GM23338 (cell line): ENCODE data around the gene GRM4. TPM values are rescaled to one million over a fixed set of nuclear protein-coding genes. Genes with fewer than 3 reads are reported as not detected.

Source experiments
- ATAC-seq: fragments of 200-7000 bp; cut with Tn5 transposase; 3 replicates; pipeline ENCODE4 v1.9.1; 2020
- DNase-seq: peaks from one replicate; pipeline ENCODE4 v3.0.0-alpha.2; 2015; ENCODE audit warnings: low spot score
- H2AFZ ChIP-seq: fragments of 200-600 bp; sonication (generic); 2 replicates; pipeline ENCODE4 v1.8.0; 2016; ENCODE audit warnings: antibody characterized with exemption, mild to moderate bottlenecking, moderate library complexity
- H3F3A ChIP-seq: fragments of 200-600 bp; sonication (generic); replicated peaks from 2 replicates; pipeline ENCODE4 v1.8.0; 2017; ENCODE audit warnings: antibody characterized with exemption, mixed run types, low read depth
- H3K27ac ChIP-seq: fragments of 200-600 bp; sonication (generic); 2 replicates; pipeline ENCODE4 v1.6.1; 2016; ENCODE audit warnings: low read depth
- H3K27me3 ChIP-seq: fragments of 200-600 bp; sonication (generic); 2 replicates; pipeline ENCODE4 v1.8.0; 2016; ENCODE audit warnings: mild to moderate bottlenecking, mixed run types, moderate library complexity; ENCODE audit not compliant: insufficient read depth
- H3K36me3 ChIP-seq: fragments of 200-600 bp; sonication (generic); 2 replicates; pipeline ENCODE4 v1.8.0; 2016; ENCODE audit warnings: mild to moderate bottlenecking; ENCODE audit not compliant: insufficient read depth
- H3K4me1 ChIP-seq: fragments of 200-600 bp; sonication (generic); 2 replicates; pipeline ENCODE4 v1.8.0; 2016; ENCODE audit warnings: mild to moderate bottlenecking, moderate library complexity; ENCODE audit not compliant: insufficient read depth
- H3K4me2 ChIP-seq: fragments of 200-600 bp; sonication (generic); 2 replicates; pipeline ENCODE4 v1.7.1; 2017; ENCODE audit warnings: mixed run types
- H3K4me3 ChIP-seq: fragments of 200-600 bp; sonication (generic); 2 replicates; pipeline ENCODE4 v1.6.1; 2016; ENCODE audit warnings: mixed run types
- H3K79me2 ChIP-seq: fragments of 200-600 bp; sonication (generic); replicated peaks from 2 replicates; pipeline ENCODE4 v1.8.0; 2017; ENCODE audit warnings: mild to moderate bottlenecking; ENCODE audit not compliant: insufficient read depth
- H3K9me2 ChIP-seq: fragments of 200-600 bp; sonication (generic); 2 replicates; pipeline ENCODE4 v1.8.0; 2017; ENCODE audit not compliant: insufficient read depth
- H4K20me1 ChIP-seq: fragments of 200-600 bp; sonication (generic); replicated peaks from 2 replicates; pipeline ENCODE4 v1.8.0; 2017; ENCODE audit warnings: mild to moderate bottlenecking; ENCODE audit not compliant: insufficient read depth
- H3K27ac Mint-ChIP-seq: 2 replicates; pipeline ENCODE4 v1.8.0; 2020; ENCODE audit warnings: inconsistent platforms, mild to moderate bottlenecking, moderate library complexity, mixed read lengths
- H3K27me3 Mint-ChIP-seq: 3 replicates; pipeline ENCODE4 v1.8.0; 2022; ENCODE audit warnings: low read depth, mild to moderate bottlenecking, moderate library complexity, mixed read lengths, inconsistent platforms; ENCODE audit not compliant: insufficient read depth, poor library complexity
- H3K36me3 Mint-ChIP-seq: 3 replicates; pipeline ENCODE4 v1.8.0; 2021; ENCODE audit warnings: low read depth, mild to moderate bottlenecking, inconsistent platforms, moderate library complexity, mixed read lengths
- H3K4me1 Mint-ChIP-seq: 3 replicates; pipeline ENCODE4 v1.8.0; 2020; ENCODE audit warnings: mild to moderate bottlenecking, inconsistent platforms, mixed read lengths
- H3K4me3 Mint-ChIP-seq: 3 replicates; pipeline ENCODE4 v1.8.0; 2021; ENCODE audit warnings: moderate library complexity, mild to moderate bottlenecking, inconsistent platforms, mixed read lengths
- H3K9me3 Mint-ChIP-seq: 3 replicates; pipeline ENCODE4 v1.8.0; 2020; ENCODE audit warnings: moderate library complexity, mild to moderate bottlenecking, inconsistent platforms, mixed read lengths
- CREB1 ChIP-seq: fragments of 250-450 bp; sonication (Bioruptor Pico); IDR thresholded peaks from 2 replicates; pipeline ENCODE4 v1.5.0; 2020; ENCODE audit warnings: low read depth, mild to moderate bottlenecking, moderate library complexity
- JUNB ChIP-seq: IDR thresholded peaks from one replicate; pipeline ENCODE4 v1.6.1; 2016; ENCODE audit warnings: antibody characterized with exemption; ENCODE audit not compliant: unreplicated experiment
- STAT1 ChIP-seq: IDR thresholded peaks from one replicate; pipeline ENCODE4 v1.6.1; 2016; ENCODE audit warnings: antibody characterized with exemption; ENCODE audit not compliant: unreplicated experiment
- polyA plus RNA-seq: library from polyadenylated mRNA; unstranded; fragments of >200 nt; fragmentation: Nextera tagmentation; extraction: Ambion mirVana; gene quantifications from 2 replicates; pipeline ENCODE4 v1.2.1, GENCODE V29; 2016
- total RNA-seq: library from RNA; depleted of rRNA; stranded (reverse); fragments of >200 nt; shearing (Covaris generic); gene quantifications from 2 replicates; pipeline ENCODE4 v1.2.3, GENCODE V29; 2014
- TF ChIP-seq, protein P1 (sequence below): fragments of 250-450 bp; sonication (Bioruptor Pico); IDR thresholded peaks from 2 replicates; pipeline ENCODE4 v1.5.0; 2020; ENCODE audit warnings: mild to moderate bottlenecking, moderate library complexity
- TF ChIP-seq, protein P2 (sequence below): IDR thresholded peaks from one replicate; pipeline ENCODE4 v1.6.1; 2018; ENCODE audit warnings: antibody characterized with exemption; ENCODE audit not compliant: unreplicated experiment
- TF ChIP-seq, protein P3 (sequence below), 2 experiments: fragments of 200-600 bp in 1 of 2; sonication (generic) in 1 of 2; conservative IDR thresholded peaks; 2 replicates each; pipeline versions ENCODE4 v1.5.1 to v1.6.1; 2016 to 2017; ENCODE audit warnings: antibody characterized with exemption in 2 of 2, low read depth in 2 of 2, mild to moderate bottlenecking in 2 of 2, moderate library complexity in 1 of 2
- TF ChIP-seq, protein P4 (sequence below): IDR thresholded peaks from 2 replicates; pipeline ENCODE4 v1.6.1; 2016; ENCODE audit warnings: antibody characterized with exemption

The GRM4 gene
- total and polyA plus RNA-seq, 2 experiments from 2014 or later = 7.0 to 30.6 TPM

DNA sequence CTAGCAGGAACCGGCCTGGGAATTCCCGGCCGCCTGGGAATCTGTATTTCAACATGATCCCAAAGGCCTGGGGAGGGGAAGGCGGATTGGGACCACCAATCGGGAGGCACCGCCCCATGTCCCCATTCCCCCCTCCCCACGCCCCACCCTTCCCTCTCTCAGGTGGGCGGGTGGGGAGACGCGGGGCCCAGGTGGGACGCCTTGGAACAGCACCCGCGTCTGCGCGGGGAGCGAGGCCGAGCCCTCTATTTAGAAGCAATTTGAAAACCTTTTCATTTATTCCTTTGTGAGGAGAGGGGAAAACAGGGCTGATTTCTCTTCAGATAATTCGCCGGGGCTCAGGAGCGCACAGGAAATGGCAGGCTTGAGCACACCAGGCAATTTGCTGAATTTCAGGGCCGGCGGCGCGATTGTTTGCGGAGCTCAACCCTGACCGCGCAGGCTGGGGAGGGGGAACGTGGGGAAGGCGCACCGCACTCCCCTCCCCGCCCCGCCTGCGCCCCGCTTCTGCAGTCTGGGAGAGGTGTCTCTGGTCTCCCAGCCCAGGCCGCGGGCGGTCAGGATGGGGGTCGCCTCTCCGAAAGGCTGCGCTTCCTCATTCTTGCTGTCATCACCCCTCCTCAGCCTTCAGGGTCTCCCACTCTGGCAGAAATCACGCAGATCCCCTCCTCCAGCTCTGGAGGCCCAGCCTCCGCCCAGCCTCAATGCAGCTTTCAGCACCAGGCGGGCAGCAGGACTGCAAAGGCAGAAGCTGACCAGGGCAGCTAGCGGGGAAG, 170.0 kb downstream of the GRM4 start:
- DNase-seq (peak; percentile 84), ATAC-seq (peak; percentile 74)
- peaks cover 28% of the 10 kb centered on the region for H3K27me3 ChIP-seq
- H3K36me3 ChIP-seq = no peaks in the 10 kb centered on the region
- no peaks in the 10 kb centered on the region for H3K9me2 ChIP-seq
- Mint-ChIP-seq H3K27me3 (peaks cover 16% of the 10 kb centered on the region), H3K4me3 (peak overlapping the region; percentile 70), H3K4me1 (peaks cover 12% of the 10 kb centered on the region), H3K27ac (no peak overlapping the region), H3K9me3 (peaks cover 8% of the 10 kb centered on the region; the same call in 2 of the 3 replicates), H3K36me3 (no peaks in the 10 kb centered on the region)
- no peaks in the 10 kb centered on the region for H3F3A ChIP-seq
- TF ChIP-seq, protein P1, sequence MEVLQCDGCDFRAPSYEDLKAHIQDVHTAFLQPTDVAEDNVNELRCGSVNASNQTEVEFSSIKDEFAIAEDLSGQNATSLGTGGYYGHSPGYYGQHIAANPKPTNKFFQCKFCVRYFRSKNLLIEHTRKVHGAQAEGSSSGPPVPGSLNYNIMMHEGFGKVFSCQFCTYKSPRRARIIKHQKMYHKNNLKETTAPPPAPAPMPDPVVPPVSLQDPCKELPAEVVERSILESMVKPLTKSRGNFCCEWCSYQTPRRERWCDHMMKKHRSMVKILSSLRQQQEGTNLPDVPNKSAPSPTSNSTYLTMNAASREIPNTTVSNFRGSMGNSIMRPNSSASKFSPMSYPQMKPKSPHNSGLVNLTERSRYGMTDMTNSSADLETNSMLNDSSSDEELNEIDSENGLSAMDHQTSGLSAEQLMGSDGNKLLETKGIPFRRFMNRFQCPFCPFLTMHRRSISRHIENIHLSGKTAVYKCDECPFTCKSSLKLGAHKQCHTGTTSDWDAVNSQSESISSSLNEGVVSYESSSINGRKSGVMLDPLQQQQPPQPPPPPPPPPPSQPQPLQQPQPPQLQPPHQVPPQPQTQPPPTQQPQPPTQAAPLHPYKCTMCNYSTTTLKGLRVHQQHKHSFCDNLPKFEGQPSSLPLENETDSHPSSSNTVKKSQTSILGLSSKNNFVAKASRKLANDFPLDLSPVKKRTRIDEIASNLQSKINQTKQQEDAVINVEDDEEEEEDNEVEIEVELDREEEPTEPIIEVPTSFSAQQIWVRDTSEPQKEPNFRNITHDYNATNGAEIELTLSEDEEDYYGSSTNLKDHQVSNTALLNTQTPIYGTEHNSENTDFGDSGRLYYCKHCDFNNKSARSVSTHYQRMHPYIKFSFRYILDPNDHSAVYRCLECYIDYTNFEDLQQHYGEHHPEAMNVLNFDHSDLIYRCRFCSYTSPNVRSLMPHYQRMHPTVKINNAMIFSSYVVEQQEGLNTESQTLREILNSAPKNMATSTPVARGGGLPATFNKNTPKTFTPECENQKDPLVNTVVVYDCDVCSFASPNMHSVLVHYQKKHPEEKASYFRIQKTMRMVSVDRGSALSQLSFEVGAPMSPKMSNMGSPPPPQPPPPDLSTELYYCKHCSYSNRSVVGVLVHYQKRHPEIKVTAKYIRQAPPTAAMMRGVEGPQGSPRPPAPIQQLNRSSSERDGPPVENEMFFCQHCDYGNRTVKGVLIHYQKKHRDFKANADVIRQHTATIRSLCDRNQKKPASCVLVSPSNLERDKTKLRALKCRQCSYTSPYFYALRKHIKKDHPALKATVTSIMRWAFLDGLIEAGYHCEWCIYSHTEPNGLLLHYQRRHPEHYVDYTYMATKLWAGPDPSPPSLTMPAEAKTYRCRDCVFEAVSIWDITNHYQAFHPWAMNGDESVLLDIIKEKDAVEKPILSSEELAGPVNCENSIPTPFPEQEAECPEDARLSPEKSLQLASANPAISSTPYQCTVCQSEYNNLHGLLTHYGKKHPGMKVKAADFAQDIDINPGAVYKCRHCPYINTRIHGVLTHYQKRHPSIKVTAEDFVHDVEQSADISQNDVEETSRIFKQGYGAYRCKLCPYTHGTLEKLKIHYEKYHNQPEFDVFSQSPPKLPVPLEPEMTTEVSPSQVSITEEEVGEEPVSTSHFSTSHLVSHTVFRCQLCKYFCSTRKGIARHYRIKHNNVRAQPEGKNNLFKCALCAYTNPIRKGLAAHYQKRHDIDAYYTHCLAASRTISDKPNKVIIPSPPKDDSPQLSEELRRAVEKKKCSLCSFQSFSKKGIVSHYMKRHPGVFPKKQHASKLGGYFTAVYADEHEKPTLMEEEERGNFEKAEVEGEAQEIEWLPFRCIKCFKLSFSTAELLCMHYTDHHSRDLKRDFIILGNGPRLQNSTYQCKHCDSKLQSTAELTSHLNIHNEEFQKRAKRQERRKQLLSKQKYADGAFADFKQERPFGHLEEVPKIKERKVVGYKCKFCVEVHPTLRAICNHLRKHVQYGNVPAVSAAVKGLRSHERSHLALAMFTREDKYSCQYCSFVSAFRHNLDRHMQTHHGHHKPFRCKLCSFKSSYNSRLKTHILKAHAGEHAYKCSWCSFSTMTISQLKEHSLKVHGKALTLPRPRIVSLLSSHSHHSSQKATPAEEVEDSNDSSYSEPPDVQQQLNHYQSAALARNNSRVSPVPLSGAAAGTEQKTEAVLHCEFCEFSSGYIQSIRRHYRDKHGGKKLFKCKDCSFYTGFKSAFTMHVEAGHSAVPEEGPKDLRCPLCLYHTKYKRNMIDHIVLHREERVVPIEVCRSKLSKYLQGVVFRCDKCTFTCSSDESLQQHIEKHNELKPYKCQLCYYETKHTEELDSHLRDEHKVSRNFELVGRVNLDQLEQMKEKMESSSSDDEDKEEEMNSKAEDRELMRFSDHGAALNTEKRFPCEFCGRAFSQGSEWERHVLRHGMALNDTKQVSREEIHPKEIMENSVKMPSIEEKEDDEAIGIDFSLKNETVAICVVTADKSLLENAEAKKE = no peak
- no peak for TF ChIP-seq CREB1
- no peak for TF ChIP-seq STAT1
- no peak for TF ChIP-seq JUNB
- TF ChIP-seq, protein P2, sequence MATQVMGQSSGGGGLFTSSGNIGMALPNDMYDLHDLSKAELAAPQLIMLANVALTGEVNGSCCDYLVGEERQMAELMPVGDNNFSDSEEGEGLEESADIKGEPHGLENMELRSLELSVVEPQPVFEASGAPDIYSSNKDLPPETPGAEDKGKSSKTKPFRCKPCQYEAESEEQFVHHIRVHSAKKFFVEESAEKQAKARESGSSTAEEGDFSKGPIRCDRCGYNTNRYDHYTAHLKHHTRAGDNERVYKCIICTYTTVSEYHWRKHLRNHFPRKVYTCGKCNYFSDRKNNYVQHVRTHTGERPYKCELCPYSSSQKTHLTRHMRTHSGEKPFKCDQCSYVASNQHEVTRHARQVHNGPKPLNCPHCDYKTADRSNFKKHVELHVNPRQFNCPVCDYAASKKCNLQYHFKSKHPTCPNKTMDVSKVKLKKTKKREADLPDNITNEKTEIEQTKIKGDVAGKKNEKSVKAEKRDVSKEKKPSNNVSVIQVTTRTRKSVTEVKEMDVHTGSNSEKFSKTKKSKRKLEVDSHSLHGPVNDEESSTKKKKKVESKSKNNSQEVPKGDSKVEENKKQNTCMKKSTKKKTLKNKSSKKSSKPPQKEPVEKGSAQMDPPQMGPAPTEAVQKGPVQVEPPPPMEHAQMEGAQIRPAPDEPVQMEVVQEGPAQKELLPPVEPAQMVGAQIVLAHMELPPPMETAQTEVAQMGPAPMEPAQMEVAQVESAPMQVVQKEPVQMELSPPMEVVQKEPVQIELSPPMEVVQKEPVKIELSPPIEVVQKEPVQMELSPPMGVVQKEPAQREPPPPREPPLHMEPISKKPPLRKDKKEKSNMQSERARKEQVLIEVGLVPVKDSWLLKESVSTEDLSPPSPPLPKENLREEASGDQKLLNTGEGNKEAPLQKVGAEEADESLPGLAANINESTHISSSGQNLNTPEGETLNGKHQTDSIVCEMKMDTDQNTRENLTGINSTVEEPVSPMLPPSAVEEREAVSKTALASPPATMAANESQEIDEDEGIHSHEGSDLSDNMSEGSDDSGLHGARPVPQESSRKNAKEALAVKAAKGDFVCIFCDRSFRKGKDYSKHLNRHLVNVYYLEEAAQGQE = no peak
- TF ChIP-seq, protein P3, sequence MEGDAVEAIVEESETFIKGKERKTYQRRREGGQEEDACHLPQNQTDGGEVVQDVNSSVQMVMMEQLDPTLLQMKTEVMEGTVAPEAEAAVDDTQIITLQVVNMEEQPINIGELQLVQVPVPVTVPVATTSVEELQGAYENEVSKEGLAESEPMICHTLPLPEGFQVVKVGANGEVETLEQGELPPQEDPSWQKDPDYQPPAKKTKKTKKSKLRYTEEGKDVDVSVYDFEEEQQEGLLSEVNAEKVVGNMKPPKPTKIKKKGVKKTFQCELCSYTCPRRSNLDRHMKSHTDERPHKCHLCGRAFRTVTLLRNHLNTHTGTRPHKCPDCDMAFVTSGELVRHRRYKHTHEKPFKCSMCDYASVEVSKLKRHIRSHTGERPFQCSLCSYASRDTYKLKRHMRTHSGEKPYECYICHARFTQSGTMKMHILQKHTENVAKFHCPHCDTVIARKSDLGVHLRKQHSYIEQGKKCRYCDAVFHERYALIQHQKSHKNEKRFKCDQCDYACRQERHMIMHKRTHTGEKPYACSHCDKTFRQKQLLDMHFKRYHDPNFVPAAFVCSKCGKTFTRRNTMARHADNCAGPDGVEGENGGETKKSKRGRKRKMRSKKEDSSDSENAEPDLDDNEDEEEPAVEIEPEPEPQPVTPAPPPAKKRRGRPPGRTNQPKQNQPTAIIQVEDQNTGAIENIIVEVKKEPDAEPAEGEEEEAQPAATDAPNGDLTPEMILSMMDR (conservative IDR thresholded peaks at IDR 0.05; ENCODE audit: low read depth in 2 of 2) = no peak
- TF ChIP-seq, protein P4, sequence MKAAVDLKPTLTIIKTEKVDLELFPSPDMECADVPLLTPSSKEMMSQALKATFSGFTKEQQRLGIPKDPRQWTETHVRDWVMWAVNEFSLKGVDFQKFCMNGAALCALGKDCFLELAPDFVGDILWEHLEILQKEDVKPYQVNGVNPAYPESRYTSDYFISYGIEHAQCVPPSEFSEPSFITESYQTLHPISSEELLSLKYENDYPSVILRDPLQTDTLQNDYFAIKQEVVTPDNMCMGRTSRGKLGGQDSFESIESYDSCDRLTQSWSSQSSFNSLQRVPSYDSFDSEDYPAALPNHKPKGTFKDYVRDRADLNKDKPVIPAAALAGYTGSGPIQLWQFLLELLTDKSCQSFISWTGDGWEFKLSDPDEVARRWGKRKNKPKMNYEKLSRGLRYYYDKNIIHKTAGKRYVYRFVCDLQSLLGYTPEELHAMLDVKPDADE = peak; percentile 19; the same call in 1 of the 2 replicates
- no peak overlapping the region for H3K27ac ChIP-seq
- H4K20me1 ChIP-seq = no peaks in the 10 kb centered on the region
- H3K4me2 ChIP-seq = peak overlapping the region; percentile 80
- H3K4me3 ChIP-seq = peak overlapping the region; percentile 75
- peak overlapping the region; percentile 96 for H2AFZ ChIP-seq
- peaks cover 9% of the 10 kb centered on the region for H3K4me1 ChIP-seq
- no peaks in the 10 kb centered on the region for H3K79me2 ChIP-seq
